ENCODE measurements around the gene ZNF385B.

- TF ChIP-seq CTCF (IDR thresholded peaks at IDR 0.05) (no peak), POLR2A (IDR thresholded peaks at IDR 0.05) (no peak)
Observed at GRCh38 chr2:179652296-179652695, 209.1 kb downstream of the ZNF385B start.

Data from Peyer's patch (tissue), 4 donors.